Gastrocnemius medialis (tissue), 4 donors: ENCODE data around the gene ZSCAN21. TPM values are rescaled to one million over a fixed set of nuclear protein-coding genes. Genes with fewer than 3 reads are reported as not detected.

Source experiments
- ATAC-seq, 2 donors: fragments of 150-250 bp; one replicate each; pipeline ENCODE4 v1.9.1; 2016
- DNase-seq, 2 donors: peaks; one replicate each; pipeline ENCODE4 v3.0.0-alpha.2; 2019
- H3K27ac ChIP-seq, 4 donors: fragments of 200-600 bp; sonication (generic); 1 replicate in 1 of 4; 2 replicates in 3 of 4; pipeline ENCODE4 v1.5.1; 2016 to 2018; ENCODE audit warnings: mild to moderate bottlenecking in 2 of 4, moderate library complexity in 1 of 4
- H3K27me3 ChIP-seq, 3 donors: fragments of 200-600 bp; sonication (generic) in 2 of 3; 1 replicate in 1 of 3; 2 replicates in 2 of 3; pipeline versions ENCODE4 v1.5.1 to v1.6.0; 2016 to 2019; ENCODE audit warnings: mild to moderate bottlenecking in 1 of 3, moderate library complexity in 1 of 3
- H3K36me3 ChIP-seq, 2 donors: fragments of 200-600 bp; sonication (generic) in 1 of 2; one replicate each; pipeline ENCODE4 v1.5.1; 2017 to 2018
- H3K4me1 ChIP-seq, 2 donors: fragments of 200-600 bp; sonication (generic) in 1 of 2; one replicate each; pipeline ENCODE4 v1.5.1; 2016 to 2017; ENCODE audit warnings: mild to moderate bottlenecking in 2 of 2
- H3K4me3 ChIP-seq, 4 donors: fragments of 200-600 bp; sonication (generic) in 3 of 4; 1 replicate in 1 of 4; 2 replicates in 3 of 4; pipeline ENCODE4 v1.5.1; 2016 to 2019; ENCODE audit warnings: mild to moderate bottlenecking in 2 of 4
- H3K9me3 ChIP-seq, 3 donors: fragments of 200-600 bp; sonication (generic) in 2 of 3; 1 replicate in 1 of 3; 2 replicates in 2 of 3; pipeline ENCODE4 v1.5.1; 2016 to 2019
- POLR2A ChIP-seq, 2 donors: fragments of 450-650 bp; IDR thresholded peaks; one replicate each; pipeline ENCODE4 v1.6.1; 2017; ENCODE audit warnings: antibody characterized with exemption in 2 of 2, mild to moderate bottlenecking in 2 of 2, moderate library complexity in 2 of 2
- in situ Hi-C, 4 donors: fragments of 200-750 bp; cut with MboI; loops; one replicate each; pipeline versions ENCODE4 v1.15.0 to v1.8.0; 2017; ENCODE audit warnings: low sequenced_read_pairs in 4 of 4
- intact Hi-C: fragments of 100-400 bp; cut with DNase I; formaldehyde crosslinking; loops from one replicate; pipeline ENCODE4 v1.15.1; 2023; ENCODE audit warnings: low total_unique reads
- total RNA-seq, 4 donors: library from RNA; depleted of rRNA; stranded (reverse); fragments of >200 nt; gene quantifications; one replicate each; pipeline versions ENCODE4 v1.1.0 to v1.2.3, GENCODE V29; 2016
- TF ChIP-seq, protein P1 (sequence below), 5 experiments: fragments of 450-650 bp in 3 of 5; fragments of 200-600 bp in 2 of 5; sonication (generic) in 2 of 5; IDR thresholded peaks in 4 of 5; conservative IDR thresholded peaks in 1 of 5; 1 replicate in 4 of 5; 2 replicates in 1 of 5; pipeline ENCODE4 v1.5.1; 2016 to 2019; ENCODE audit warnings: antibody characterized with exemption in 5 of 5, mild to moderate bottlenecking in 3 of 5, moderate library complexity in 3 of 5

Gene ZSCAN21
- total RNA-seq, 4 donors from 2014 or later, result 14.4 to 26.4 (median 22.3) TPM

DNA sequence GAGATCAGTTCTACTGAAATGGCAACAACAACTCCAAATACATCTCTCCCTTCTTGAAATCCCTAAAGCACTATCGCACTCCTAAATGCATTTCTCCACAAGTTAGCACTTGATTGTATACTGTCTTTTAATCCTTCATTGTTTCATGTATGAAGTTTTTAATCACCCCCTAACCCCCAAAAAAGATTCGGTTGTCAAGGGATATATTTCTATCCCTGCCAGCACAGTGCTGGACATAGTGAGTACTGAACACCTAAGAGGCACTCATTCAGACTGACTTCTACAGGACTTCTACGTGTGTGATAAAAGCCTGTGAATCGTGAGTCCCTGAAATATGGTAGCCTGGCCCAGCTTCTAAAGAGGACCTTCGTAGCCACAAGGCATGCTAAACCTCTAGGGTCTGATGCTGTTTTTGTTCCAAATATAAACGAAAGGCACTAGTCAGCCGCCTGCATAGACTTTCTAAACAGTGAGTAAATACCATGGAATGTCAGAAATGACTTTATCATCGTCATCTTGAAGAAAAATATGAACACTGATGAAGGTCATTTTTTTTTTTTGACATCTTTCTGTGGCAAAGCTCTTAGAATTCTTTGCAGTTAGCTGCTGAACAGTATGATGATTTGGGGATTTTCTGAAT lies 14.6 kb upstream of the ZSCAN21 start:
- Histone ChIP-seq H3K36me3 (peaks cover 0 to 62% of the 10 kb centered on the region in 2 donors), H3K4me3 (no peak overlapping the region), H3K9me3 (no peaks in the 10 kb centered on the region), H3K27ac (no peak overlapping the region), H3K4me1 (peaks cover 0 to 4% of the 10 kb centered on the region in 2 donors), H3K27me3 (no peaks in the 10 kb centered on the region)
- DNase-seq, result no peak
- in situ Hi-C loops (no loop called here), intact Hi-C loops (no loop called here)
- no peak for ATAC-seq
- TF ChIP-seq POLR2A (IDR thresholded peaks at IDR 0.05), result no peak
- TF ChIP-seq, protein P1, sequence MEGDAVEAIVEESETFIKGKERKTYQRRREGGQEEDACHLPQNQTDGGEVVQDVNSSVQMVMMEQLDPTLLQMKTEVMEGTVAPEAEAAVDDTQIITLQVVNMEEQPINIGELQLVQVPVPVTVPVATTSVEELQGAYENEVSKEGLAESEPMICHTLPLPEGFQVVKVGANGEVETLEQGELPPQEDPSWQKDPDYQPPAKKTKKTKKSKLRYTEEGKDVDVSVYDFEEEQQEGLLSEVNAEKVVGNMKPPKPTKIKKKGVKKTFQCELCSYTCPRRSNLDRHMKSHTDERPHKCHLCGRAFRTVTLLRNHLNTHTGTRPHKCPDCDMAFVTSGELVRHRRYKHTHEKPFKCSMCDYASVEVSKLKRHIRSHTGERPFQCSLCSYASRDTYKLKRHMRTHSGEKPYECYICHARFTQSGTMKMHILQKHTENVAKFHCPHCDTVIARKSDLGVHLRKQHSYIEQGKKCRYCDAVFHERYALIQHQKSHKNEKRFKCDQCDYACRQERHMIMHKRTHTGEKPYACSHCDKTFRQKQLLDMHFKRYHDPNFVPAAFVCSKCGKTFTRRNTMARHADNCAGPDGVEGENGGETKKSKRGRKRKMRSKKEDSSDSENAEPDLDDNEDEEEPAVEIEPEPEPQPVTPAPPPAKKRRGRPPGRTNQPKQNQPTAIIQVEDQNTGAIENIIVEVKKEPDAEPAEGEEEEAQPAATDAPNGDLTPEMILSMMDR (IDR thresholded peaks at IDR 0.05 in 4 of 5, conservative IDR thresholded peaks at IDR 0.05 in 1 of 5), result no peak

DNA sequence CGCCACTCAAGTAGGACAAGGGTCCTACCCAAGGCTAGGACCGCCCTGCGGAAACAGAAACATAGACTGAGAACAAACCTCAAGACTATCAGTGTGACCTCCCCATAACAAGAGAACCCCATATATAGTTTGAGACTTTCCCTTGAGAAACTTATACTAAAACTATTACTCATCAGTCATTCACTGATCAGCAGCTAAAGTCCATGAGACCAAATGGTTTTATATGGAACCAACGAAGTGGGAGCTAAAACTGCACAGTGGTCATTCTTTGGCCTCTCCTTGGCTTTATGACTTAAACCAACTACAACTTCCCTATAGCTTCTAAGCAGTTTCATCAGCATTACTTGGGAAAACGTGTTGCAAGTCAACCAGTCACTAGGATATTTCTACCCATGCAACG lies 13.7 kb upstream of the ZSCAN21 start:
- TF ChIP-seq POLR2A (IDR thresholded peaks at IDR 0.05), result no peak
- TF ChIP-seq, protein P1 (IDR thresholded peaks at IDR 0.05 in 4 of 5, conservative IDR thresholded peaks at IDR 0.05 in 1 of 5), result no peak
- Histone ChIP-seq H3K36me3 (peaks cover 0 to 55% of the 10 kb centered on the region in 2 donors), H3K27me3 (no peaks in the 10 kb centered on the region), H3K4me3 (no peak overlapping the region), H3K9me3 (no peaks in the 10 kb centered on the region), H3K27ac (no peak overlapping the region), H3K4me1 (peaks cover 0 to 4% of the 10 kb centered on the region in 2 donors)
- no peak for ATAC-seq
- no peak for DNase-seq
- in situ Hi-C loops, result no loop called here
- intact Hi-C loops, result no loop called here

DNA sequence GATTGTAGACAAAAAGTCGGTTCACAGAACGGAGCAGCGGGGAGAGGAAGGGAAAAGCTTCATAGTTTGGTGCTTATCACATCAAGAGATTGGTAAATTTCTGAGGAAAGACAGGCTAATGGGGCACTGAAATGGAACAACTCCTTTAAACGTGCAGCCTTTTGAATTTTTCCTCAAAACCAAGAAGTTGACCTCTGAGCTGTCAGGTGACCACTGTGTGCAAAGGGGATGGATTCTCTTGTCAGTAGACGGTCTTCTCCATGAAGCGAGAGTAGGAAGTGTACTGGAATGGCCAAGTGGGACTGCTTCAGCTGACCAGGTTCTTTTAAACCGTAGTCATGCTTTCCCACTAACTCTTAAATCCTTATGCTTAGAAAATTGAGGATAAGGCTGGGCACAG lies 11.2 kb upstream of the ZSCAN21 start:
- ATAC-seq (no peak), DNase-seq (no peak)
- H3K4me1 ChIP-seq, result peaks cover 0 to 4% of the 10 kb centered on the region in 2 donors
- no peak overlapping the region for H3K27ac ChIP-seq
- in situ Hi-C loops, result no loop called here
- intact Hi-C loops, result no loop called here
- H3K4me3 ChIP-seq, result no peak overlapping the region
- peaks cover 0 to 31% of the 10 kb centered on the region in 2 donors for H3K36me3 ChIP-seq
- no peaks in the 10 kb centered on the region for H3K9me3 ChIP-seq
- H3K27me3 ChIP-seq, result no peaks in the 10 kb centered on the region
- TF ChIP-seq POLR2A (IDR thresholded peaks at IDR 0.05), result no peak
- TF ChIP-seq, protein P1 (IDR thresholded peaks at IDR 0.05 in 4 of 5, conservative IDR thresholded peaks at IDR 0.05 in 1 of 5), result no peak

DNA sequence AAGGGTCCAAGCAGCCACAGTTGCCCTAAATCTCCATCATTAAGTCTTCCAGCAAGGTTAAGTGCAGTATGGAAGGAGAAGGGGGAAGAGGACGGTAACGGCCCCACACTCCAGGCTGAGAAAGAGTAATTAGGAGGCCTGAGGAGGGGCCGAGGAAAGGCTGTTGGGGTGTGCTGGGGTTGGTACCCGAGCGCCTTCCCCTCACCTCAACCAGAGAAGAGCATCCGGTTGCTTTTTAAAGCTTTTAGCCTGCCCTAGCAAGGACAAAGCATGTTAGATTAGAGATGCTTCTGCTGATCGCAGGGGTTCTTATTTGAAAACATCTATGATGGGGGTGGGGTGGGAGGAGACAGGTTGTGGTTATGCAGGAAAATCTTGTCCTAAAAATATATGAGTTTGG lies 9.0 kb upstream of the ZSCAN21 start:
- DNase-seq (no peak), ATAC-seq (no peak)
- no peaks in the 10 kb centered on the region for H3K9me3 ChIP-seq
- H3K4me3 ChIP-seq, result no peak overlapping the region
- intact Hi-C loops (no loop called here), in situ Hi-C loops (no loop called here)
- H3K4me1 ChIP-seq, result peaks cover 0 to 4% of the 10 kb centered on the region in 2 donors
- TF ChIP-seq POLR2A (IDR thresholded peaks at IDR 0.05), result no peak
- TF ChIP-seq, protein P1 (IDR thresholded peaks at IDR 0.05 in 4 of 5, conservative IDR thresholded peaks at IDR 0.05 in 1 of 5), result no peak
- no peak overlapping the region for H3K27ac ChIP-seq
- H3K36me3 ChIP-seq, result peaks cover 0 to 8% of the 10 kb centered on the region in 2 donors
- H3K27me3 ChIP-seq, result no peaks in the 10 kb centered on the region

DNA sequence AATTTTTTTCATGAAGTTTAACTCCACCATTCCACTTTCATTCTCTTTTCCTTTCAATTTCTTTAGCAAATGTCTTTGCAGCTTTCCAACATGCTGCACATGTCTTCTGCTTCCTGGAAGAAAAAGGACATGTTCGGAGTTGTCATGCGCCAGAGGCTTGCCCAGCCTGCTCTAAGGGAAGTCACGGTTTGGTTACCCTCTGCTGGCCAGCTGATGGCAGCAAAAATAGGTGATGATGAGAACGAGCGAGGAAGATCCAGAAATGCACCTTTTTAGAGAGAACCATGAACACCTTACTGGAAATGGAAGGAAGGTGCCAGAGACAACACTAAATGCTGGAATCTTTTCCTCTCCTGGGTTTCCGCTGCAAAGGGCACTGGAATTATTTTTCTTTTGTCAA lies 4.9 kb upstream of the ZSCAN21 start:
- DNase-seq (no peak), ATAC-seq (no peak)
- Histone ChIP-seq H3K36me3 (no peaks in the 10 kb centered on the region), H3K27me3 (no peaks in the 10 kb centered on the region), H3K9me3 (no peaks in the 10 kb centered on the region), H3K4me3 (no peak overlapping the region), H3K4me1 (no peaks in the 10 kb centered on the region), H3K27ac (no peak overlapping the region)
- in situ Hi-C loops (no loop called here), intact Hi-C loops (no loop called here)
- no peak for TF ChIP-seq POLR2A (IDR thresholded peaks at IDR 0.05)
- TF ChIP-seq, protein P1 (IDR thresholded peaks at IDR 0.05 in 4 of 5, conservative IDR thresholded peaks at IDR 0.05 in 1 of 5), result no peak
